A549 (cell line): ENCODE results near the gene ABCF2. TPM values are rescaled to one million over a fixed set of nuclear protein-coding genes. Genes with fewer than 3 reads are reported as not detected.

Source experiments
- ATAC-seq, 2 experiments: fragments of 200-7000 bp in 1 of 2; fragments of >200 bp in 1 of 2; cut with Nextera tagmentation in 1 of 2; cut with Tn5 transposase in 1 of 2; 3 replicates each; pipeline versions ENCODE4 v1.8.0 to v1.9.1; 2018 to 2020; ENCODE audit warnings: mild to moderate bottlenecking in 1 of 2, moderate library complexity in 1 of 2
- CTCF ChIA-PET: fragments of 300-600 bp; sonication (Branson Sonifier 250); formaldehyde crosslinking; extraction: SDS; loops from one replicate; lab custom pipeline; 2021; ENCODE audit warnings: antibody characterized with exemption, inconsistent platforms; lab: Yijun Ruan, JAX
- POLR2A ChIA-PET: fragments of 350-600 bp; formaldehyde crosslinking; extraction: SDS; loops from one replicate; lab custom pipeline; 2021; ENCODE audit warnings: antibody characterized with exemption, inconsistent platforms; lab: Yijun Ruan, JAX
- DNase-seq, 2 experiments: peaks; one replicate each; pipeline versions ENCODE4 v3.0.0 to v3.0.0-alpha.2; 2011 to 2016; ENCODE audit warnings: low read depth in 1 of 2, low spot score in 1 of 2
- FAIRE-seq: peaks from 2 replicates; lab custom pipeline; 2011; peaks lifted over from hg19 to GRCh38; lab: Jason Lieb, UNC
- H3K27ac ChIP-seq, 2 experiments: fragments of >200 bp; sonication (Bioruptor Twin); formaldehyde crosslinking; 3 replicates each; pipeline ENCODE4 v1.5.1; 2016 to 2017
- H3K4me1 ChIP-seq: fragments of >200 bp; sonication (Bioruptor Twin); formaldehyde crosslinking; 3 replicates; pipeline ENCODE4 v1.6.1; 2016
- H3K4me2 ChIP-seq: fragments of >200 bp; sonication (Bioruptor Twin); formaldehyde crosslinking; 3 replicates; pipeline ENCODE4 v1.6.1; 2016
- H3K4me3 ChIP-seq: fragments of >200 bp; sonication (Bioruptor Twin); formaldehyde crosslinking; 3 replicates; pipeline ENCODE4 v1.5.1; 2016
- H3K9me3 ChIP-seq: fragments of >200 bp; sonication (Bioruptor Twin); formaldehyde crosslinking; 3 replicates; pipeline ENCODE4 v1.6.1; 2016
- CBX8 ChIP-seq: fragments of 200-600 bp; sonication (generic); IDR thresholded peaks from 2 replicates; pipeline ENCODE4 v1.6.1; 2016
- CEBPB ChIP-seq, 2 experiments: fragments of >200 bp in 1 of 2; sonication (Bioruptor Twin) in 1 of 2; formaldehyde crosslinking in 1 of 2; IDR thresholded peaks; 2 replicates each; pipeline ENCODE4 v1.6.1; 2012 to 2016
- CHD2 ChIP-seq: fragments of 150-350 bp; IDR thresholded peaks from 2 replicates; pipeline ENCODE4 v1.6.1; 2014; ENCODE audit warnings: low read length; ENCODE audit not compliant: partially characterized antibody
- CHD4 ChIP-seq: fragments of 200-600 bp; sonication (generic); IDR thresholded peaks from 2 replicates; pipeline ENCODE4 v1.6.1; 2016; ENCODE audit warnings: antibody characterized with exemption, mild to moderate bottlenecking, borderline replicate concordance
- EHMT2 ChIP-seq: fragments of 200-600 bp; sonication (generic); IDR thresholded peaks from 2 replicates; pipeline ENCODE4 v1.6.1; 2016; ENCODE audit warnings: antibody characterized with exemption, low read depth, mild to moderate bottlenecking, moderate library complexity
- ELK1 ChIP-seq: fragments of 150-350 bp; IDR thresholded peaks from 2 replicates; pipeline ENCODE4 v1.6.1; 2014; ENCODE audit warnings: low read depth, mild to moderate bottlenecking, low read length
- FOSB ChIP-seq: fragments of 250-450 bp; sonication (Bioruptor Pico); IDR thresholded peaks from 2 replicates; pipeline ENCODE4 v1.5.0; 2020; ENCODE audit warnings: mild to moderate bottlenecking, moderate library complexity
- FOSL2 ChIP-seq, 2 experiments: fragments of 450-650 bp in 1 of 2; fragments of >200 bp in 1 of 2; sonication (Bioruptor Twin) in 1 of 2; formaldehyde crosslinking; IDR thresholded peaks; 2 replicates each; pipeline versions ENCODE4 v1.5.0 to v1.6.1; 2016 to 2020; ENCODE audit warnings: mild to moderate bottlenecking in 1 of 2, moderate library complexity in 1 of 2
- FOXS1 ChIP-seq: fragments of 250-450 bp; sonication (Bioruptor Pico); IDR thresholded peaks from 2 replicates; pipeline ENCODE4 v1.5.0; 2020; ENCODE audit warnings: mild to moderate bottlenecking, moderate library complexity
- GATA3 ChIP-seq: IDR thresholded peaks from 2 replicates; pipeline ENCODE4 v1.6.1; 2012; ENCODE audit warnings: borderline replicate concordance
- HDAC2 ChIP-seq: fragments of 200-600 bp; sonication (generic); IDR thresholded peaks from 2 replicates; pipeline ENCODE4 v1.6.1; 2016
- HOXA7 ChIP-seq: fragments of 250-450 bp; sonication (Bioruptor Pico); IDR thresholded peaks from 2 replicates; pipeline ENCODE4 v1.5.0; 2020; ENCODE audit warnings: mild to moderate bottlenecking, moderate library complexity
- HOXB13 ChIP-seq: fragments of 250-450 bp; sonication (Bioruptor Pico); IDR thresholded peaks from 2 replicates; pipeline ENCODE4 v1.5.0; 2020; ENCODE audit warnings: low read depth, mild to moderate bottlenecking, moderate library complexity
- JUN ChIP-seq, 2 experiments: fragments of >200 bp; sonication (Bioruptor Twin); formaldehyde crosslinking; IDR thresholded peaks; 2 replicates in 1 of 2; 3 replicates in 1 of 2; pipeline ENCODE4 v1.6.1; 2016 to 2017
- JUNB ChIP-seq: fragments of >200 bp; sonication (Bioruptor Twin); formaldehyde crosslinking; IDR thresholded peaks from 2 replicates; pipeline ENCODE4 v1.6.1; 2016
- KDM1A ChIP-seq: fragments of 200-600 bp; sonication (generic); IDR thresholded peaks from 2 replicates; pipeline ENCODE4 v1.6.1; 2016; ENCODE audit warnings: low read depth, mild to moderate bottlenecking
- MAFK ChIP-seq: fragments of 450-650 bp; IDR thresholded peaks from 2 replicates; pipeline ENCODE4 v1.6.1; 2014; ENCODE audit not compliant: partially characterized antibody
- PBX3 ChIP-seq: IDR thresholded peaks from 2 replicates; pipeline ENCODE4 v1.6.1; 2012
- PHF8 ChIP-seq: fragments of 200-600 bp; sonication (generic); IDR thresholded peaks from 2 replicates; pipeline ENCODE4 v1.6.1; 2016; ENCODE audit warnings: low read depth, mild to moderate bottlenecking, antibody characterized with exemption, moderate library complexity, borderline replicate concordance
- POLR2A ChIP-seq: IDR thresholded peaks from 2 replicates; pipeline ENCODE4 v1.6.1; 2012; ENCODE audit warnings: mild to moderate bottlenecking, low read length
- RCOR1 ChIP-seq: fragments of 150-350 bp; IDR thresholded peaks from 2 replicates; pipeline ENCODE4 v1.6.1; 2014; ENCODE audit warnings: antibody characterized with exemption, low read length, low read depth
- SMC3 ChIP-seq: fragments of >200 bp; sonication (Bioruptor Twin); formaldehyde crosslinking; IDR thresholded peaks from 3 replicates; pipeline ENCODE4 v1.6.1; 2018; ENCODE audit warnings: inconsistent platforms
- SREBF2 ChIP-seq: fragments of 450-650 bp; IDR thresholded peaks from 2 replicates; pipeline ENCODE4 v1.6.1; 2014; ENCODE audit warnings: mild to moderate bottlenecking, moderate library complexity
- WGBS: methylation state at CpG from one replicate; pipeline ENCODE4 v1.1.6; 2017; ENCODE audit errors: missing lambda C conversion rate; 5-methylcytosine and 5-hydroxymethylcytosine counted together
- polyA plus RNA-seq, 4 experiments: library from polyadenylated mRNA; depleted of rRNA in 3 of 4; stranded (reverse); fragments of >200 nt; fragmentation: RNase III in 1 of 4; extraction: RNeasy Plus Mini Kit Qiagen cat#74134 plus additional on column Dnase treatment in 1 of 4; gene quantifications; 2 replicates in 3 of 4; 3 replicates in 1 of 4; pipeline ENCODE4 v1.2.3, GENCODE V29; 2011 to 2017
- TF ChIP-seq, protein P1 (sequence below): fragments of 250-450 bp; sonication (Bioruptor Pico); IDR thresholded peaks from 2 replicates; pipeline ENCODE4 v1.5.0; 2020; ENCODE audit warnings: low read depth, mild to moderate bottlenecking, moderate library complexity
- TF ChIP-seq, protein P2 (sequence below): fragments of 250-450 bp; sonication (Bioruptor Pico); IDR thresholded peaks from 2 replicates; pipeline ENCODE4 v1.5.0; 2021; ENCODE audit warnings: mild to moderate bottlenecking, moderate library complexity, borderline replicate concordance

The ABCF2 gene
- polyA plus RNA-seq, 2 of the 4 experiments (the other 2 are of a cell fraction): 47.8 to 70.9 TPM

- TF ChIP-seq PBX3 (no peak), CBX8 (no peak), GATA3 (no peak), JUN (IDR thresholded peaks at IDR 0.05) (no peak)
- TF ChIP-seq, protein P1, sequence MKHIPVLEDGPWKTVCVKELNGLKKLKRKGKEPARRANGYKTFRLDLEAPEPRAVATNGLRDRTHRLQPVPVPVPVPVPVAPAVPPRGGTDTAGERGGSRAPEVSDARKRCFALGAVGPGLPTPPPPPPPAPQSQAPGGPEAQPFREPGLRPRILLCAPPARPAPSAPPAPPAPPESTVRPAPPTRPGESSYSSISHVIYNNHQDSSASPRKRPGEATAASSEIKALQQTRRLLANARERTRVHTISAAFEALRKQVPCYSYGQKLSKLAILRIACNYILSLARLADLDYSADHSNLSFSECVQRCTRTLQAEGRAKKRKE (CRISPR knock-in tag): no peak
Measured at GRCh38 chr7:151236406-151236805, 9.4 kb upstream of the ABCF2 start (continued).

GRCh38 chr7:151235091-151235787, 8.2 kb upstream of the ABCF2 start:
- Histone ChIP-seq H3K4me1 (peaks cover 21% of the 10 kb centered on the region; the same call in 2 of the 3 replicates), H3K4me2 (no peak overlapping the region), H3K4me3 (no peak overlapping the region), H3K9me3 (no peaks in the 10 kb centered on the region), H3K27ac (no peak overlapping the region)
- no peak for TF ChIP-seq RCOR1
- TF ChIP-seq POLR2A: no peak
- TF ChIP-seq KDM1A: no peak
- TF ChIP-seq FOXS1 (CRISPR knock-in tag): no peak
- no peak for TF ChIP-seq JUNB
- TF ChIP-seq EHMT2: no peak
- no peak for TF ChIP-seq FOSL2 (IDR thresholded peaks at IDR 0.05)
- TF ChIP-seq FOSL2 (CRISPR knock-in tag; IDR thresholded peaks at IDR 0.05): no peak
- DNase-seq (no peak), ATAC-seq (no peak), FAIRE-seq (no peak)
- ChIA-PET CTCF (interaction anchor here (1.0 to 6.5 kb wide), 3 partner anchors 10 to 111 kb away, joined by 3 to 69 read pairs (median 4); no protein-coding TSS in a partner anchor), POLR2A (no interaction called here)
- 96% methylated on average over 28 of the region's 28 CpGs for WGBS

DNA sequence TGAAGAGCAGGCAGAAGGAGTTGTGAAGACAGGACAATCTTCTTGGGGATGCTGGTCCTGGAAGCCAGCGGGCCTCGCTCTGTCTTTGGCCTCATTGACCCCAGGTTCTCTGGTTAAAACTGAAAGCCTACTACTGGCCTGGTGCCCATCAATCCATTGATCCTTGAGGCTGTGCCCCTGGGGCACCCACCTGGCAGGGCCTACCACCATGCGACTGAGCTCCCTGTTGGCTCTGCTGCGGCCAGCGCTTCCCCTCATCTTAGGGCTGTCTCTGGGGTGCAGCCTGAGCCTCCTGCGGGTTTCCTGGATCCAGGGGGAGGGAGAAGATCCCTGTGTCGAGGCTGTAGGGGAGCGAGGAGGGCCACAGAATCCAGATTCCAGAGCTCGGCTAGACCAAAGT, 6.8 kb upstream of the ABCF2 start:
- FAIRE-seq (no peak), DNase-seq (no peak)
- Histone ChIP-seq H3K4me1 (peaks cover 19% of the 10 kb centered on the region; the same call in 2 of the 3 replicates), H3K27ac (no peak overlapping the region; a peak in 1 of 6 replicates), H3K4me3 (peak overlapping the region; percentile 78)
- 85% methylated on average over 9 of the region's 9 CpGs for WGBS
- CTCF ChIA-PET: interaction anchor here (0.9 to 6.5 kb wide), 6 partner anchors 11 to 123 kb away, joined by 3 to 69 read pairs (median 4); no protein-coding TSS in a partner anchor
- TF ChIP-seq PHF8 (no peak), MAFK (no peak), HDAC2 (no peak), HOXA7 (no peak), PBX3 (no peak), CHD4 (no peak), SREBF2 (no peak), CHD2 (no peak), SMC3 (no peak), ELK1 (no peak), FOSB (no peak), HOXB13 (CRISPR knock-in tag) (no peak), CEBPB (IDR thresholded peaks at IDR 0.05) (no peak)
- TF ChIP-seq, protein P2, sequence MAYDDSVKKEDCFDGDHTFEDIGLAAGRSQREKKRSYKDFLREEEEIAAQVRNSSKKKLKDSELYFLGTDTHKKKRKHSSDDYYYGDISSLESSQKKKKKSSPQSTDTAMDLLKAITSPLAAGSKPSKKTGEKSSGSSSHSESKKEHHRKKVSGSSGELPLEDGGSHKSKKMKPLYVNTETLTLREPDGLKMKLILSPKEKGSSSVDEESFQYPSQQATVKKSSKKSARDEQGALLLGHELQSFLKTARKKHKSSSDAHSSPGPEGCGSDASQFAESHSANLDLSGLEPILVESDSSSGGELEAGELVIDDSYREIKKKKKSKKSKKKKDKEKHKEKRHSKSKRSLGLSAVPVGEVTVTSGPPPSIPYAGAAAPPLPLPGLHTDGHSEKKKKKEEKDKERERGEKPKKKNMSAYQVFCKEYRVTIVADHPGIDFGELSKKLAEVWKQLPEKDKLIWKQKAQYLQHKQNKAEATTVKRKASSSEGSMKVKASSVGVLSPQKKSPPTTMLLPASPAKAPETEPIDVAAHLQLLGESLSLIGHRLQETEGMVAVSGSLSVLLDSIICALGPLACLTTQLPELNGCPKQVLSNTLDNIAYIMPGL (CRISPR knock-in tag): no peak
- TF ChIP-seq, all 56 proteins: peak for 0
- POLR2A ChIA-PET: no interaction called here
- Histone ChIP-seq H3K4me2 (peak overlapping the region; percentile 91), H3K9me3 (no peaks in the 10 kb centered on the region)
- ATAC-seq: no peak
